HAP-1 (cell line): ENCODE results near the gene LAMC2.

Experiments used
- DNase-seq, 2 experiments: peaks; one replicate each; pipeline ENCODE4 v3.0.0-alpha.2; 2016 to 2020; ENCODE audit warnings: low spot score in 2 of 2
- H3K27me3 ChIP-seq: fragments of 250-450 bp; sonication (Bioruptor Pico); 2 replicates; pipeline ENCODE4 v1.5.1; 2020; ENCODE audit warnings: low read depth, mild to moderate bottlenecking, moderate library complexity
- H3K36me3 ChIP-seq: fragments of 250-450 bp; sonication (Bioruptor Pico); replicated peaks from 2 replicates; pipeline ENCODE4 v1.5.1; 2020; ENCODE audit warnings: mild to moderate bottlenecking
- H3K4me1 ChIP-seq: fragments of 250-450 bp; sonication (Bioruptor Pico); 2 replicates; pipeline ENCODE4 v1.5.1; 2020; ENCODE audit warnings: mild to moderate bottlenecking
- H3K4me3 ChIP-seq: fragments of 250-450 bp; sonication (Bioruptor Pico); 2 replicates; pipeline ENCODE4 v1.5.1; 2020; ENCODE audit warnings: mild to moderate bottlenecking, moderate library complexity
- H3K9me3 ChIP-seq: fragments of 250-450 bp; sonication (Bioruptor Pico); 2 replicates; pipeline ENCODE4 v1.5.1; 2020; ENCODE audit warnings: mild to moderate bottlenecking, moderate library complexity
- in situ Hi-C: fragments of 300-500 bp; cut with MboI; formaldehyde crosslinking; loops from 3 replicates; pipeline ENCODE4 v1.14.3; 2020; ENCODE audit warnings: low sequenced_read_pairs, inconsistent platforms, mixed read lengths

The LAMC2 gene

DNA sequence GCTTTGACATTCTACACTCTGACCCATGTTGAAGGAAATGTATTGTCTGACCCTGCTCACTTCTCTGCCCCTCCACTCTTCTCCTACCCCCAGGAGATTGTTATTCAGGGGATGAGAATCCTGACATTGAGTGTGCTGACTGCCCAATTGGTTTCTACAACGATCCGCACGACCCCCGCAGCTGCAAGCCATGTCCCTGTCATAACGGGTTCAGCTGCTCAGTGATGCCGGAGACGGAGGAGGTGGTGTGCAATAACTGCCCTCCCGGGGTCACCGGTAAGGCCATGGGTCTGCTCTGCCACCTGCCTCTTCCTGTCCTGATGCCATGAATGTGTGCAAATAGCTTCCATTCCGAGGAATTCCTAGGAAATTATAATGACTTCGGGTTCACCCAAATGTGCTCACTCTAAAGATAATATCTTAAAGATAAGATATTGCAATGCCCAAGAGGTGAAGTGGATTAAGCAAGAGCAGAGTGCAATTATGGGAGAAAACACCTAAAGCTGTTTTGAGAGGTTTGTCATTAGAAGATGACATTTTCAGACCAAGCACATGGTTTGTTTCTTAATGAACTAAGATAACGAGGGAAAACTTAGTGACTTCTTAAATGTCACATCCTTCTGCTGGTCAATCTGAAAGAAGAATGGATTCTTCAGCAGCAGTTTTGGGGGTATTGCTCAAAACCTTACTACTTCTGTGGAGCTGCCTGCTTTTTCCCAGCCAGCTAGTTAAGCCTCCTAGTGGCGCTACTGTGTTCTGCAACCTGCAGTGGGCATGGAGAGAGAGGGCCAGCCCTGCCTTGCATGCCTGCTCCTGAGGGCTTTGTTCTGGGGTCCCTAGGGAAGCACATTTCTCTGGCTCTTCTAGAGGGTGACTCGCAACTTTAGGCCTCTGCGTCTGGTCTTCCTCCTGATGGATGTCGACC is 41.6 kb downstream of the LAMC2 start:
- H3K4me1 ChIP-seq = peaks cover 2% of the 10 kb centered on the region; the same call in 1 of the 2 replicates
- in situ Hi-C loops = loop anchor here (25.0 kb wide), 1 partner anchor 265 kb away; the partner anchor contains the start of gene SHCBP1L
- no peaks in the 10 kb centered on the region for H3K36me3 ChIP-seq
- DNase-seq = peak; percentile 57 to 85
- no peak overlapping the region for H3K4me3 ChIP-seq
- H3K27me3 ChIP-seq = peaks cover under 1% of the 10 kb centered on the region; the same call in 1 of the 2 replicates
- H3K9me3 ChIP-seq = no peaks in the 10 kb centered on the region

DNA sequence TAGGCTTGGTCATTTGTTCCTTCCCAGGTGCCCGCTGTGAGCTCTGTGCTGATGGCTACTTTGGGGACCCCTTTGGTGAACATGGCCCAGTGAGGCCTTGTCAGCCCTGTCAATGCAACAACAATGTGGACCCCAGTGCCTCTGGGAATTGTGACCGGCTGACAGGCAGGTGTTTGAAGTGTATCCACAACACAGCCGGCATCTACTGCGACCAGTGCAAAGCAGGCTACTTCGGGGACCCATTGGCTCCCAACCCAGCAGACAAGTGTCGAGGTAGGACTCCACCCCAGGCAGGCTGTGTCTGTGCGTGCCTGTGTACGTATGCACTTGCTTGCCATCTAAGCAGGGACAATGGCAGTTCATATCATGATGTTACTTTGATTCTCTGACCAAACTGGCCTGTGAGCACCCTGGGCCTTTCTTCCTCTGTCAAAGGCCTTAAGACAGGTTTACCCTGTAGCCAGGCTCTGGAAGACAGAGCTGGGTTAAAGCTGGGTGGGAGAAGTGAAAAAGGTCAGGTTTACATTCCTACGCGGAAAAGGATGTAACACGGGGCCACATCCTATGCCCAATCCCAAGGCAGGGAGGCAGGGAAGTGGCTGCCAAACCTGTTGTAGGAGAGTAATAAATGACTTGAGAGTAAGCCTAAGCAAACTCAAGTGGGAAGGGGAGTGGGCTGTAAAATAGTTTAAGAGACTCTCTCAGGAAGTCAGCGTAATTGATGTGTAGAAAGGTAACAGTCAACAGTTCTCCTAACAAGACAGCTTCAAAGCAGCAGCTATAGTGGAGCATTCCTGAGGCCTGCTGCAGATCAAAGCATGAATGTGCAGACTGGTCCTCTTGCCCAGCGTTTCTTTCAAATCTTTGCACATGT is 42.5 kb downstream of the LAMC2 start:
- no peak overlapping the region for H3K4me3 ChIP-seq
- peaks cover 2% of the 10 kb centered on the region; the same call in 1 of the 2 replicates for H3K4me1 ChIP-seq
- in situ Hi-C loops = loop anchor here (25.0 kb wide), 1 partner anchor 266 kb away; the partner anchor contains the start of gene SHCBP1L
- no peaks in the 10 kb centered on the region for H3K36me3 ChIP-seq
- no peaks in the 10 kb centered on the region for H3K27me3 ChIP-seq
- DNase-seq = no peak
- no peaks in the 10 kb centered on the region for H3K9me3 ChIP-seq

DNA sequence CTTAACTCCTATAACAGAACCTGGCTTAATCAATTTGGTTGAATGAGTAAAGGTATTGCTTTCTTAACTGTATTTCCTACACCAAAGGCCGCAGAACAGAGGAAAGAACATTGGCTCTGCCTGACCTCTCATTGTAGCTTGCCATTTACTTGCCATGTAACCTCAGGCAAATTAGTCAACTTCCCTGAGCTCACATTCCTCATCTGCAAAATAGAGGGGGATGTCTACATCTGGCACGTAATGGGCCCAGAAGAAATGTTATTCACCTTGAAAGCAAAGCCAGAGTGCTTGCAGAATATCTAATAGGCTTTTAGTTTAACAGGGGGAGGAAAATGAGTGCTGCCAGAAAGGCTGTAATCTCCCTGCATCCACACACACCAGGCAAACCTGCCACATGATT is 44.3 kb downstream of the LAMC2 start:
- Histone ChIP-seq H3K36me3 (no peaks in the 10 kb centered on the region), H3K27me3 (no peaks in the 10 kb centered on the region), H3K4me3 (no peak overlapping the region), H3K4me1 (peaks cover 14% of the 10 kb centered on the region), H3K9me3 (no peaks in the 10 kb centered on the region)
- in situ Hi-C loops = loop anchor here (25.0 kb wide), 1 partner anchor 268 kb away; the partner anchor contains the start of gene SHCBP1L
- DNase-seq = no peak

DNA sequence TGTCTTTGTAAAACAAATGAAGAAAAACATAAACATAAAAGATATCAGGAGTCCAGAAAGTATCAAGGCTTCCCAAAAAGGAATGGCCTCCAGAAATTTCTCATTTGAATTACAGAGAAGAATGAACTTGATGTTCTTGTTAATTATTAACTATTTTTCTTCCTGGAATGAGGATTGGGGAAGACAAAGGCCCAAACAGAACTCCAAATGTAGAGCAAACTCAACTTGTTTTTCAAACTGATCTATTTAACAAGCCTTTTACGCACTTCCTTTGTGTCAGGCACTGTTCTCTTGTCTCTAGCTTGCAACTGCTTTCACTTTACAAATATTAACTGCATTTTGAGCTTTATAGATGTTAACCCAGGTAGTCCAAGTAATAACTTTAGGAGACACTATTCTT is 45.5 kb downstream of the LAMC2 start:
- DNase-seq = no peak
- peaks cover 14% of the 10 kb centered on the region for H3K4me1 ChIP-seq
- H3K27me3 ChIP-seq = no peaks in the 10 kb centered on the region
- in situ Hi-C loops = loop anchor here (25.0 kb wide), 1 partner anchor 269 kb away; the partner anchor contains the start of gene SHCBP1L
- H3K36me3 ChIP-seq = no peaks in the 10 kb centered on the region
- no peak overlapping the region for H3K4me3 ChIP-seq
- no peaks in the 10 kb centered on the region for H3K9me3 ChIP-seq

DNA sequence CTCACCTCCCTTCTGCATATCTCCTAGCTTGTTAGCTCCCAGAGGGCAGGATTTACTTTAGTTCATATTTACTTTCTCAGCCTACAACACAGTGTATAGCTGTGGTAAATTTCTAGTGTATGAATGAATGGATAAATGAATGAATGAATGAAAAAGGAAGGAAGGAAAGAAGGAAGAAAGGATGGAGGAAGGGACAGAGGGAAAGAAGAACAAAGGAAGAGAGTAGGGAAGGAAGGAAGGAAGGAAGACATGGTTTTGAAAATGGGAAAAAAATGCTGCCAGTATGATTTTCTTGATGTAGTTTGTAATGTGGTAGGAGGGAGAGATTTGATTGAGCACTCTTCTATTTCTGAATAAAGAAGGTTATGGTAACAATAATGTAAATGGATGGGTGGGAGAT is 47.0 kb downstream of the LAMC2 start:
- no peaks in the 10 kb centered on the region for H3K9me3 ChIP-seq
- no peaks in the 10 kb centered on the region for H3K36me3 ChIP-seq
- H3K4me1 ChIP-seq = peaks cover 14% of the 10 kb centered on the region
- no peak overlapping the region for H3K4me3 ChIP-seq
- in situ Hi-C loops = loop anchor here (25.0 kb wide), 1 partner anchor 271 kb away; the partner anchor contains the start of gene SHCBP1L
- no peak for DNase-seq
- H3K27me3 ChIP-seq = no peaks in the 10 kb centered on the region

DNA sequence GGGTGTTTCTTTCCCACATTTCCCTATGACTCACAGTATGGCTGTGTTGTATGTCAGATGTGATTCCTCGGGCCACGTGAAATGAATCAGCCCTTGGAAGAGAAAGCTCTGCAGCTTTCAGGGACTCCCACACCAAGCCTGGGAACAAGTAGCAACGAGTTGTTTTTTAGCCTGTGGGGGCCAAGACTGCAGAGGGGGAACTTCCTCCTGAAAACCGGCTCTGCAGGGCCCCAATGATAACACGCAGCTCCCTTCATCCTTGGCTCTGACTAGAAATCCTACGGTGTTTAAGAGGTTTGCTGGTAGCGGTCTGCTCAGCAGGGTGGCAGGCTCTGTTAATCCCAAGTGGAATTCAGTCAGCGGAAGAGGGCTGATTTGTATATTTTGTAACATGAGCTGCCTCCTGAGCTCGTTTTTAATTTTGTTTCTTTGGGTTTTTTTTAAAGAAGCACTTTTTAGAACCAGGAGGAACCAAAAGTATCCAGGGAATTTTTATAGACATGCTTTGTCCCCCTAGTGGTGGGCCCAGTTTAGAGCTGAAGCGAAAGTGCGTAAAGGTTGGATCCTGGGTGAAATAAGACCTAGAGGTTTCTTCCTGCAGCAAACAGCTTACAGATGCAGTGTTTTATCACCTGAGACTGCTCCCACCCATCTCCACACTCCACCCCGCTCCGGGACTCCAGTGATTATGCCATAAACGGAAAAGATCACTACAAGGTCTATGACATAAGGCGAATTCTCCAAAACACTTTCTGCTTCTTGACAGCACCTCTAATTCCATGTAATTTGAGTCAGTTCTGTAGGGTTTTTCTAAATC is 48.8 kb downstream of the LAMC2 start:
- H3K36me3 ChIP-seq = no peaks in the 10 kb centered on the region

DNA sequence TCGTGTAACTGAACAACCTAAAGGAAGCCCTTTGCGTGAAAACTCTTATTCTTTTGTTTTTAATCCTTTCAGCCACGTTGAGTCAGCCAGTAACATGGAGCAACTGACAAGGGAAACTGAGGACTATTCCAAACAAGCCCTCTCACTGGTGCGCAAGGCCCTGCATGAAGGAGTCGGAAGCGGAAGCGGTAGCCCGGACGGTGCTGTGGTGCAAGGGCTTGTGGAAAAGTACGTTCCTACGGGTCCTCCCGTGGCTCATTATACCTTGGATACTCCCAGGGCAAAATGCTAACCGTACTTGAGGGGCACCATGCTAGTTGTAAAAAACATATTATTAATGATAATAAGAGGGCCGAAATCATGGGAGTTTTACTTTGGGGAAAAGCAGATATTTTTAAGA is 49.4 kb downstream of the LAMC2 start:
- H3K4me1 ChIP-seq = peaks cover 14% of the 10 kb centered on the region
- DNase-seq = no peak
- in situ Hi-C loops = loop anchor here (25.0 kb wide), 1 partner anchor 273 kb away; the partner anchor contains the start of gene SHCBP1L
- no peaks in the 10 kb centered on the region for H3K36me3 ChIP-seq
- no peaks in the 10 kb centered on the region for H3K27me3 ChIP-seq
- no peak overlapping the region for H3K4me3 ChIP-seq
- no peaks in the 10 kb centered on the region for H3K9me3 ChIP-seq

More for the DNA sequence above, 48.8 kb downstream of the LAMC2 start:
- H3K4me3 ChIP-seq = peak overlapping the region; percentile 8; the same call in 1 of the 2 replicates
- in situ Hi-C loops = loop anchor here (25.0 kb wide), 1 partner anchor 273 kb away; the partner anchor contains the start of gene SHCBP1L
- peak; percentile 71 to 81 for DNase-seq
- no peaks in the 10 kb centered on the region for H3K9me3 ChIP-seq
- peaks cover 14% of the 10 kb centered on the region for H3K4me1 ChIP-seq
- no peaks in the 10 kb centered on the region for H3K27me3 ChIP-seq

DNA sequence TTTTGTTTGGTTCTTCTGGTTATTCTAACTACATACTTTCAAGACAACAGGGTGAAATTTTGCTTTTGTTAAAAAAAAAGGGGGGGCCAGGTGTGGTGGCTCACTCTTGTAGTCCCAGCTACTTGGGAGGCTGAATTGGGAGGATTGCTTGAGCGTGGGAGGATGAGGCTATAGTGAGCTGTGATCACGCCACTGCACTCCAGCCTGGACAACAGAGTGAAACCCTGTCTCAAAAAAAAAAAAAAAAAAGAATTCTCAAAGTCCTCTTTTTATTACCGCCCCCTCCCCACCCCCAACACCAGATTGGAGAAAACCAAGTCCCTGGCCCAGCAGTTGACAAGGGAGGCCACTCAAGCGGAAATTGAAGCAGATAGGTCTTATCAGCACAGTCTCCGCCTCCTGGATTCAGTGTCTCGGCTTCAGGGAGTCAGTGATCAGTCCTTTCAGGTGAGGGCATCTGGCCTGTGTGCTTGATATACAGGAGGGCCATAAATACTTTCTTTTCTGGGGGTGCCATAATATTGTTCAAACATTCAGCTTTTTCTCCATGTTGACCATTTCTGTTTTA is 50.2 kb downstream of the LAMC2 start:
- in situ Hi-C loops = loop anchor here (25.0 kb wide), 1 partner anchor 274 kb away; the partner anchor contains the start of gene SHCBP1L
- Histone ChIP-seq H3K4me1 (peaks cover 14% of the 10 kb centered on the region), H3K9me3 (no peaks in the 10 kb centered on the region), H3K36me3 (no peaks in the 10 kb centered on the region), H3K4me3 (no peak overlapping the region), H3K27me3 (no peaks in the 10 kb centered on the region)
- no peak for DNase-seq

DNA sequence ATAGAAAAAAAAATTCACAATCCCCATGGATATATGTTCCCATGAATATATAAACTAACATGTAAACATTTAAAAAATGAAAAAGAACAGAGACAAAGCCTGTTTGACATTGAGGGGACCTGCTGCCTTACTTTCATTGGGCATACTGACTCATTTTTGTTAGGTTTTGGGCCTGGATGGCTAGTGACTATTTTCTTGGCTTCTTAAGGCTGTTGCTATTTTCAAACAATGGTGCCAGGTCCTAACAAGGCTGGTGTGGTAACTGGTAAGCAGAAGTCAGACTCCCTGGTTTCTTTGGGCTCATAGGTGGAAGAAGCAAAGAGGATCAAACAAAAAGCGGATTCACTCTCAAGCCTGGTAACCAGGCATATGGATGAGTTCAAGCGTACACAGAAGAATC is 51.0 kb downstream of the LAMC2 start:
- Histone ChIP-seq H3K4me1 (peaks cover 12% of the 10 kb centered on the region), H3K4me3 (no peak overlapping the region), H3K27me3 (no peaks in the 10 kb centered on the region), H3K9me3 (no peaks in the 10 kb centered on the region), H3K36me3 (no peaks in the 10 kb centered on the region)
- DNase-seq = no peak
- in situ Hi-C loops = loop anchor here (25.0 kb wide), 1 partner anchor 275 kb away; the partner anchor contains the start of gene SHCBP1L

DNA sequence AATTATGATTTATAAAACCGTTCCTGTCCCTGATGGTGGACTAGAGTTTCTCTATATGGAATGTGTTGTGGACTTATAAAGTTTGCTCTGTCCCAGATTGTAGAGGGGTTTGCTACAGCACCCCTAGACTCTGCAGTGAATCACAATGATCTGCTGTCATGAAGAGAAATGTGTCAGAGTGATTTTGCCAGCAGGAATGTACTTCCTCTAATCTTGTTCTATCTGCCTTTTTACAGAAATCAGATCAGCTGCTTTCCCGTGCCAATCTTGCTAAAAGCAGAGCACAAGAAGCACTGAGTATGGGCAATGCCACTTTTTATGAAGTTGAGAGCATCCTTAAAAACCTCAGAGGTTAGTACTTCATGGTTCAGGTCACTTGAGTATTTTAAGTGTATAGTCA is 52.0 kb downstream of the LAMC2 start:
- no peaks in the 10 kb centered on the region for H3K27me3 ChIP-seq
- H3K4me1 ChIP-seq = peaks cover 12% of the 10 kb centered on the region
- no peak for DNase-seq
- no peak overlapping the region for H3K4me3 ChIP-seq
- no peaks in the 10 kb centered on the region for H3K36me3 ChIP-seq
- in situ Hi-C loops = loop anchor here (25.0 kb wide), 1 partner anchor 276 kb away; the partner anchor contains the start of gene SHCBP1L
- H3K9me3 ChIP-seq = no peaks in the 10 kb centered on the region

DNA sequence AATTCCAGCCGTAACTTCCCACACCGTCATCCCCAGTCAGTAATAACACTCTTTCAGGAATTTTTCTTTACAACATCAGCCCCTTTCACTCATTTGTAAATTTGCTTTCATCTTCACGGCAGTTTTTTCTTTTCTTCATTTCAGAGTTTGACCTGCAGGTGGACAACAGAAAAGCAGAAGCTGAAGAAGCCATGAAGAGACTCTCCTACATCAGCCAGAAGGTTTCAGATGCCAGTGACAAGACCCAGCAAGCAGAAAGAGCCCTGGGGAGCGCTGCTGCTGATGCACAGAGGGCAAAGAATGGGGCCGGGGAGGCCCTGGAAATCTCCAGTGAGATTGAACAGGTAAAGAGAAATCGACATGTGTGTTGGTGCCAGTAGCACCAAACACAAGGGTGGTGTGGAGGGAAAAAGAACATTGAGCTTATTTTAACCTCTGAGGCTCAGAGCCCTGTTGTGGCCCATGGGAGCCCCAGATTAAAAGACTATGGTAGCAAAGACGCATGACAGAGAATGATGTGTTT is 53.2 kb downstream of the LAMC2 start:
- in situ Hi-C loops = loop anchor here (25.0 kb wide), 1 partner anchor 277 kb away; the partner anchor contains the start of gene SHCBP1L
- Histone ChIP-seq H3K4me1 (peaks cover 9% of the 10 kb centered on the region), H3K27me3 (no peaks in the 10 kb centered on the region), H3K4me3 (no peak overlapping the region), H3K9me3 (no peaks in the 10 kb centered on the region), H3K36me3 (no peaks in the 10 kb centered on the region)
- DNase-seq = no peak
